Activated naive CD4-positive, alpha-beta T cell treated with anti-CD3 and anti-CD28 coated beads for 36 hours (primary cell): ENCODE data around the gene UBE2Q1. TPM values are rescaled to one million over a fixed set of nuclear protein-coding genes. Genes with fewer than 3 reads are reported as not detected.

Source experiments
- CTCF ChIA-PET: fragments of 350-600 bp; sonication (Branson Sonifier 250); formaldehyde crosslinking; loops from one replicate; lab custom pipeline; 2021; ENCODE audit warnings: antibody characterized with exemption; lab: Charles Lee
- DNase-seq: peaks from one replicate; pipeline ENCODE4 v3.0.0-alpha.2; 2020
- H3K27ac Mint-ChIP-seq: one replicate; pipeline ENCODE4 v1.8.0; 2021; ENCODE audit warnings: mild to moderate bottlenecking, mixed read lengths
- H3K27me3 Mint-ChIP-seq: one replicate; pipeline ENCODE4 v1.8.0; 2021; ENCODE audit warnings: low read depth, mixed read lengths
- H3K36me3 Mint-ChIP-seq: one replicate; pipeline ENCODE4 v1.8.0; 2021; ENCODE audit warnings: low read depth, mixed read lengths
- H3K4me1 Mint-ChIP-seq: one replicate; pipeline ENCODE4 v1.8.0; 2021; ENCODE audit warnings: low read depth, mixed read lengths
- H3K4me3 Mint-ChIP-seq: one replicate; pipeline ENCODE4 v1.8.0; 2021; ENCODE audit warnings: mild to moderate bottlenecking, moderate library complexity, mixed read lengths
- H3K9me3 Mint-ChIP-seq: one replicate; pipeline ENCODE4 v1.8.0; 2021; ENCODE audit warnings: mixed read lengths
- intact Hi-C: fragments of 100-400 bp; cut with micrococcal nuclease; formaldehyde crosslinking; loops from one replicate; pipeline ENCODE4 v1.15.1; 2023
- total RNA-seq, 2 experiments: library from RNA; stranded (reverse); gene quantifications; one replicate each; pipeline ENCODE4 v1.2.3, GENCODE V29; 2021

UBE2Q1 gene
- total RNA-seq, 2 experiments from 2014 or later = 79.2 to 84.6 TPM

- H3K27me3 Mint-ChIP-seq = no peaks in the 10 kb centered on the region
- H3K9me3 Mint-ChIP-seq = no peaks in the 10 kb centered on the region
- intact Hi-C loops = no loop called here
- CTCF ChIA-PET = interaction anchor here (0.6 to 2.2 kb wide), 4 partner anchors 11 to 111 kb away, joined by 3 to 6 read pairs (median 4); no protein-coding TSS in a partner anchor
- H3K4me1 Mint-ChIP-seq = no peaks in the 10 kb centered on the region
- H3K4me3 Mint-ChIP-seq = no peak overlapping the region
- peaks cover 58% of the 10 kb centered on the region for H3K36me3 Mint-ChIP-seq
- H3K27ac Mint-ChIP-seq = peak overlapping the region; percentile 3
- no peak for DNase-seq
Measured at GRCh38 chr1:154590756-154591155, 32.3 kb upstream of the UBE2Q1 start.

DNA sequence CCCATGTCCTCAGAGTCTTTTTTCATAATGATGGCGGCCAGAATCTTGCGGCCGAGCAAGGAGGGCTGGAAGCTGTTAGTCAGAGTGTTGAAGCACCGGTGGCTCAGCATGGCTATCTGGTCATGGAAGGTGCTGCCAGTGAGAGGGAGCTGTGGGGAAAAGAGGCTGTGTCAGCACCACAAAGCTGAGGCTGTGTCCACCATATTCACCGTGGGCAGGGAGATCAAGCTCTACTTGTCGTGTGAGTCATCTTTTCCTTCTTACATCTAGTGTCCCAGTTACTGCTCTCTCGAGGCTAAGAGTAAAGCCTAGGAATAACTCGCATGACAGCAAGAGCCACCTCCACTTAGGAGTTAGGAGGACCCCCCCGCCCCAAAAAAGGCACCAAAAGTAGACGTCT, 31.3 kb upstream of the UBE2Q1 start:
- Mint-ChIP-seq H3K27me3 (no peaks in the 10 kb centered on the region), H3K27ac (no peak overlapping the region), H3K36me3 (peaks cover 65% of the 10 kb centered on the region), H3K4me3 (no peak overlapping the region), H3K4me1 (no peaks in the 10 kb centered on the region), H3K9me3 (no peaks in the 10 kb centered on the region)
- intact Hi-C loops = no loop called here
- no peak for DNase-seq
- CTCF ChIA-PET = interaction anchor here (1.0 to 1.4 kb wide), 2 partner anchors 15 to 30 kb away, joined by 3 to 5 read pairs; no protein-coding TSS in a partner anchor

GRCh38 chr1:154586641-154587040, 28.2 kb upstream of the UBE2Q1 start:
- no peak for DNase-seq
- peaks cover 59% of the 10 kb centered on the region for H3K36me3 Mint-ChIP-seq
- no peaks in the 10 kb centered on the region for H3K4me1 Mint-ChIP-seq
- H3K9me3 Mint-ChIP-seq = no peaks in the 10 kb centered on the region
- peak overlapping the region; percentile 14 for H3K27ac Mint-ChIP-seq
- H3K27me3 Mint-ChIP-seq = no peaks in the 10 kb centered on the region
- H3K4me3 Mint-ChIP-seq = no peak overlapping the region
- CTCF ChIA-PET = no interaction called here
- intact Hi-C loops = no loop called here

DNA sequence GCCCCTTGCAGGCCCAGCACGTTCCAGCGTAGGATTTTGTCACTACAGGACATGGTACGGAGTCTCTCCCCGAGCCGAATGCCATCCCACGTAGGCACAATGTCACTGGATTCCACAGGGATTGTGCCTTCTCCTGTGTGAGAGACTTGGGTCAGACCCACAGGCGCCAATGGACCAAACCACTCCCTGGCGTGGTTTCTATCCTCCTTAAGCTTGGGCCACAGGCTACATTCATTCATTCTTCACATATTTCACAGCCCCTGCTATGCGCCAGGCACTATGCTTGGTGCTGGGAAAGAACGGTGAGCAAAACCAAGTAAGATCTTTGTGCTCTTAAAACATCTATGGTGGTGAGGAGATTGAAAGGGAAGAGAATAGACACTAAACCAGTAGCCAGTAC, 27.8 kb upstream of the UBE2Q1 start:
- no peak for DNase-seq
- CTCF ChIA-PET = no interaction called here
- intact Hi-C loops = no loop called here
- H3K9me3 Mint-ChIP-seq = no peaks in the 10 kb centered on the region
- H3K36me3 Mint-ChIP-seq = peaks cover 59% of the 10 kb centered on the region
- H3K4me3 Mint-ChIP-seq = no peak overlapping the region
- no peaks in the 10 kb centered on the region for H3K4me1 Mint-ChIP-seq
- no peaks in the 10 kb centered on the region for H3K27me3 Mint-ChIP-seq
- H3K27ac Mint-ChIP-seq = peak overlapping the region; percentile 14

DNA sequence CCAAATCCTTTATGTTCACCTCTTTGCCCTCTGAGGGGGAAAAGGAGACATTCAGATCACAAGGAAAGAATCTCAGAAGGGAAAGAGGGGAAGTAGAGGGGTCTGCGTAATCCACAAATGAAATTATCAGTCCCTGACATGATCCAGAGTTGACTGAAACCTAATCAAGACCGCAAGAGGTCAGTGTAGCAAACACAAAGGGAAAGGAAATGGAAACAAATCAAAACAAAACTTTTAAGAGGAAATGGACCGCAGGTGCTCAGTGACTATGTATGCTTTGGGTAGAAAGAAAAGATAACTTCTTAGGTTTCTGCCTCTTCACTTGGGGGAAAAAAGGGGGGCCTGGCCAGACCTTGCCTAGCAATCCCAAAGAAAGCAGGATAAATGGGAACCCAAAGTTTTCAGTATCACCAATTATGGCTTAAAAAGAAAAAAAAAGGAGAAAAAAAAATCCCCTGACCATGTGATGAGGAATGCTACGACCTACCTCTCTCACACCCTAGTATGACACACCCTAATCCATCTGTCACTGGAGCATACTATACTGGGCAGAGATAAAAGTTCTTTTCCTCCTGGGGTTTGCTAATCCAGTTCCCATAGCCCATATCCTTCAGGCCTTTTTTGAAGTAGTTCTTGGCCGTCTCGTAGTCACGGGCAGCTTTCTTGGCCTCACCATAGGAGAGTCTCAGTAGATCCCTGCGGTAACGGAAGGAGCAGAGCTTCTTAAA, 26.0 kb upstream of the UBE2Q1 start:
- DNase-seq = no peak
- Mint-ChIP-seq H3K9me3 (no peaks in the 10 kb centered on the region), H3K27ac (peak overlapping the region; percentile 56), H3K4me3 (no peak overlapping the region), H3K36me3 (peaks cover 56% of the 10 kb centered on the region), H3K4me1 (no peaks in the 10 kb centered on the region), H3K27me3 (no peaks in the 10 kb centered on the region)
- intact Hi-C loops = no loop called here
- CTCF ChIA-PET = interaction anchor here (0.9 kb wide), 1 partner anchor 21 kb away, joined by 4 read pairs; no protein-coding TSS in a partner anchor

- CTCF ChIA-PET = interaction anchor here (0.9 kb wide), 1 partner anchor 21 kb away, joined by 4 read pairs; no protein-coding TSS in a partner anchor
- Mint-ChIP-seq H3K36me3 (peaks cover 54% of the 10 kb centered on the region), H3K27ac (no peak overlapping the region), H3K4me3 (no peak overlapping the region), H3K27me3 (no peaks in the 10 kb centered on the region), H3K4me1 (no peaks in the 10 kb centered on the region), H3K9me3 (no peaks in the 10 kb centered on the region)
- intact Hi-C loops = no loop called here
- no peak for DNase-seq
Measured at GRCh38 chr1:154583773-154584172, 25.3 kb upstream of the UBE2Q1 start.

DNA sequence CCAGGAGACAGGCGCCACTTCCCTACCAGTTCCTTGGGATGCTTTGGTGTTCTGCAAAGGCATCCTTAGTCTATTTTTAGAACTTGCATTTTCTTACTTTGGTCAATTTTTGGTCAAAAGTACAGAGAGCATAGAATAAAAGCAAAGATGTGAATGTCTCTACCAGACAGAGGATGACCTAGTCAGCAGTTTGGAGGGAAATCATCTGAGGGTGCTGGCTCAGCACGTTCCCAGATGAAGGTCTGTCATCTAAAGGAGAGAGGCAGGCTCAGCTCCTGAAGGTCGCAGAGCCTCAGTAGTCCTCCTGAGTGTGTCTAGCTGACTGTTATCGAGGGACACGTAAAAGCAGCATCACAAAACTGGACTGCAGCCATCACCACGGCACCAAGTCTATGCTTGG, 24.4 kb upstream of the UBE2Q1 start:
- intact Hi-C loops = no loop called here
- no peaks in the 10 kb centered on the region for H3K4me1 Mint-ChIP-seq
- no peak for DNase-seq
- no peaks in the 10 kb centered on the region for H3K27me3 Mint-ChIP-seq
- no peak overlapping the region for H3K27ac Mint-ChIP-seq
- no peaks in the 10 kb centered on the region for H3K9me3 Mint-ChIP-seq
- H3K36me3 Mint-ChIP-seq = peaks cover 52% of the 10 kb centered on the region
- CTCF ChIA-PET = interaction anchor here (0.9 kb wide), 1 partner anchor 23 kb away, joined by 4 read pairs; no protein-coding TSS in a partner anchor
- H3K4me3 Mint-ChIP-seq = no peak overlapping the region

- peaks cover 44% of the 10 kb centered on the region for H3K36me3 Mint-ChIP-seq
- H3K27me3 Mint-ChIP-seq = no peaks in the 10 kb centered on the region
- no peaks in the 10 kb centered on the region for H3K9me3 Mint-ChIP-seq
- H3K27ac Mint-ChIP-seq = no peak overlapping the region
- no peak for DNase-seq
- CTCF ChIA-PET = interaction anchor here (1.6 kb wide), 1 partner anchor 22 kb away, joined by 4 read pairs; no protein-coding TSS in a partner anchor
- H3K4me1 Mint-ChIP-seq = no peaks in the 10 kb centered on the region
- H3K4me3 Mint-ChIP-seq = no peak overlapping the region
- intact Hi-C loops = no loop called here
Measured at GRCh38 chr1:154581766-154582165, 23.3 kb upstream of the UBE2Q1 start.

DNA sequence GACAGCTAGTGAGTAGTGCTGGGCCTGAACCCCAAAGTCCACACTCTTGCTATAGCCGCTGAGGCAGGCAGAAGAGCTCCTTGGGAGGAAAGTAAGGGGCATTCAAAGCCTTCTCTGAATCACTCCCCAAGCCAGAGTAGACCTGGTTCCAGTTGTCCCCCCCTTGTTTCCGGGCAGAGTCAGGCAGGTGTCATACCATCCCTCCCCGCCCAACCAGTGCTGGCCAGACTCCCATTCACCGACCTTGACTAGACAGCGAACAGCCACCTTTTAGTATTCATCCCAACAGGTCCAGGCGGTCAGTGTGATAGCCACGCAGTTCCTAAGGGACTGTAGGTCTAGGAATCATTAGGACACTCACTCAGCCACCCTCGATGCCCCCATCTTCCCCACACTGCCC, 20.9 kb upstream of the UBE2Q1 start:
- Mint-ChIP-seq H3K4me3 (no peak overlapping the region), H3K27me3 (no peaks in the 10 kb centered on the region), H3K4me1 (no peaks in the 10 kb centered on the region), H3K36me3 (peaks cover 26% of the 10 kb centered on the region), H3K27ac (no peak overlapping the region), H3K9me3 (no peaks in the 10 kb centered on the region)
- DNase-seq = no peak
- intact Hi-C loops = no loop called here
- CTCF ChIA-PET = interaction anchor here (0.5 kb wide), 1 partner anchor 90 kb away, joined by 3 read pairs; no protein-coding TSS in a partner anchor

GRCh38 chr1:154578058-154578418, 19.6 kb upstream of the UBE2Q1 start:
- DNase-seq = no peak
- no peak overlapping the region for H3K27ac Mint-ChIP-seq
- CTCF ChIA-PET = interaction anchor here (1.1 kb wide), 1 partner anchor 18 kb away, joined by 4 read pairs; no protein-coding TSS in a partner anchor
- no peak overlapping the region for H3K4me3 Mint-ChIP-seq
- H3K36me3 Mint-ChIP-seq = peaks cover 20% of the 10 kb centered on the region
- H3K9me3 Mint-ChIP-seq = no peaks in the 10 kb centered on the region
- intact Hi-C loops = no loop called here
- H3K4me1 Mint-ChIP-seq = no peaks in the 10 kb centered on the region
- no peaks in the 10 kb centered on the region for H3K27me3 Mint-ChIP-seq

DNA sequence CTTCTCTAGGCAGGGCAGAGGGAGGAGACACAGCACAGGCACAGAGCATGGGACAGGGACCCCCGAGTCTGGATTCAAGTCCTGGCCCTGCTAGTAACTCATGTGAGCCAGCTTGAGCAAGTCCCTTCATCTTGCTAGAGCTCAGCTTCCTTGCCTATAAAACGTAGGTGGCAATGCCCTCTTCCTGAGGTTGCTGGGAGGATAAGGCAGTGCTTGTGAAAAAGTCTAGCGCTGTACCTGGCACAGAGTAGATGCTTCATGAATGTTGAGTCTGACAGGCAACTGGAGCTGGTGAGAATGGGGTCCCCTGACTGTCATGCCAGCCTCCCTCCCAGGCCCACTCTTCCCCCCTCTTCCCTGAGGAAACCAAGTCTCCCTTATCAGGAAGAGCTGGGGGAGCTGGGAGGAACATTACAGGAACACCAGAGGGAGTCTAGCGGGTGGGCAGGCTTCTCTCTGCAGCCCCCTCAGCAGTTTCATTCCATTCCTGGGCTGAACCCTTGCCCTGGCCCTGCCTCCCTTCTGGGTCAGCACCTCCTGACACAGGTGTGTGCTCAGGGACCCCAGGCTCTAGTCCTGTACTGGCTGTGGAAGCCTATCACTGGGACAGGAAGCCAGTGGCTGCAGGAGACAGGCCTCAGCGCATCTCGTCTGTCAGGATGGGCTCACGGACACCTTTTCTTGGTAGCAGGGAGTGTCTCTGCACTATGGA, 19.0 kb upstream of the UBE2Q1 start:
- no peaks in the 10 kb centered on the region for H3K4me1 Mint-ChIP-seq
- no peak overlapping the region for H3K27ac Mint-ChIP-seq
- H3K4me3 Mint-ChIP-seq = no peak overlapping the region
- H3K9me3 Mint-ChIP-seq = no peaks in the 10 kb centered on the region
- CTCF ChIA-PET = interaction anchor here (0.7 to 2.9 kb wide), 3 partner anchors 17 to 58 kb away, joined by 4 to 15 read pairs (median 4); no protein-coding TSS in a partner anchor
- no peaks in the 10 kb centered on the region for H3K27me3 Mint-ChIP-seq
- intact Hi-C loops = no loop called here
- peaks cover 20% of the 10 kb centered on the region for H3K36me3 Mint-ChIP-seq
- no peak for DNase-seq

DNA sequence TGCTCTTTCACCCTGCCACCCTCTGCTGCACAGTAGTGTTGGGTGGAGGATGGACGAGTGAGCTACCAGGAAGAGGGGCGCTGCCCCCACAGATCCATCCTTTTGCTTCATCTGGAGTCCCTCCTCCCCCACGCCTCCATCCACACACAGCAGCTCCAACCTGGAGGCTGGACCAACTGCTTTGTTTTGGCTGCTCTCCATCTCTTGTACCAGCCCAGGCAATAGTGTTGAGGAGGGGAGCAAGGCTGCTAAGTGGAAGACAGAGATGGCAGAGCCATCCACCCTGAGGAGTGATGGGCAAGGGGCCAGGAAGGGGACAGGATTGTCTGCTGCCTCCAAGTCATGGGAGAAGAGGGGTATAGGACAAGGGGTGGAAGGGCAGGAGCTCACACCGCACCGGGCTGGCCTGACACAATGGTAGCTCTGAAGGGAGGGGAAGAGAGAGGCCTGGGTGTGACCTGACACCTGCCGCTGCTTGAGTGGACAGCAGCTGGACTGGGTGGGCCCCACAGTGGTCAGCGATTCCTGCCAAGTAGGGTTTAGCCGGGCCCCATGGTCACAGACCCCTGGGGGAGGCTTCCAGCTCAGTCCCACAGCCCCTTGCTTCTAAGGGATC, 17.6 kb upstream of the UBE2Q1 start:
- H3K27ac Mint-ChIP-seq = peak overlapping the region; percentile 38
- no peak for DNase-seq
- no peak overlapping the region for H3K4me3 Mint-ChIP-seq
- CTCF ChIA-PET = interaction anchor here (2.9 kb wide), 1 partner anchor 16 kb away, joined by 15 read pairs; no protein-coding TSS in a partner anchor
- H3K4me1 Mint-ChIP-seq = no peaks in the 10 kb centered on the region
- H3K27me3 Mint-ChIP-seq = no peaks in the 10 kb centered on the region
- intact Hi-C loops = no loop called here
- H3K9me3 Mint-ChIP-seq = no peaks in the 10 kb centered on the region
- peaks cover 13% of the 10 kb centered on the region for H3K36me3 Mint-ChIP-seq
